NCI-H1436 (cell line): Measurements from ENCODE around the gene F11R.
"Not testable (repeated sequence)": the region's sequence is repeated elsewhere in the genome, so short reads cannot be mapped to it uniquely, and the experiment has no call there.

Experiments
- DNase-seq: peaks from one replicate; lab custom pipeline; 2025; lab: John Stamatoyannopoulos, UW

F11R gene

GRCh38 chr1:160971618-160972056 is 49.3 kb downstream of the F11R start:
- DNase-seq = no peak

GRCh38 chr1:160963521-160963920 is 57.4 kb downstream of the F11R start:
- DNase-seq = no peak

- no peak for DNase-seq
Observed at GRCh38 chr1:160961419-160961818, 59.5 kb downstream of the F11R start.

- no peak for DNase-seq
Observed at GRCh38 chr1:160956966-160957365, 64.0 kb downstream of the F11R start.

GRCh38 chr1:160954158-160955104 is 66.5 kb downstream of the F11R start, which contains the start of gene ITLN2:
Gene ITLN2, minus strand, starts transcription at chr1:160954809. Its CDS starts 68 bp downstream, at chr1:160954741.
- no peak for DNase-seq

- DNase-seq = no peak
Observed at GRCh38 chr1:160953030-160953429, 67.9 kb downstream of the F11R start.

GRCh38 chr1:160952129-160952510 is 68.8 kb downstream of the F11R start:
- no peak for DNase-seq

GRCh38 chr1:160951443-160952128 is 69.4 kb downstream of the F11R start:
- DNase-seq = no peak

GRCh38 chr1:160950657-160951056 is 70.3 kb downstream of the F11R start:
- DNase-seq = no peak

GRCh38 chr1:160949881-160950280 is 71.1 kb downstream of the F11R start:
- no peak for DNase-seq

- not testable (repeated sequence) for DNase-seq
Observed at GRCh38 chr1:160949216-160949880, 71.6 kb downstream of the F11R start.

- not testable (repeated sequence) for DNase-seq
Observed at GRCh38 chr1:160947174-160947759, 73.7 kb downstream of the F11R start.

GRCh38 chr1:160945881-160946280 is 75.1 kb downstream of the F11R start:
- not testable (repeated sequence) for DNase-seq
